GM19240 (cell line): Measurements from ENCODE around the gene FYN.
"Not testable (repeated sequence)": the region's sequence is repeated elsewhere in the genome, so short reads cannot be mapped to it uniquely, and the experiment has no call there.

Source experiments
- DNase-seq: peaks from one replicate; pipeline ENCODE4 v3.0.0; 2011; ENCODE audit warnings: low spot score; ENCODE audit not compliant: insufficient read length

The FYN gene

DNA sequence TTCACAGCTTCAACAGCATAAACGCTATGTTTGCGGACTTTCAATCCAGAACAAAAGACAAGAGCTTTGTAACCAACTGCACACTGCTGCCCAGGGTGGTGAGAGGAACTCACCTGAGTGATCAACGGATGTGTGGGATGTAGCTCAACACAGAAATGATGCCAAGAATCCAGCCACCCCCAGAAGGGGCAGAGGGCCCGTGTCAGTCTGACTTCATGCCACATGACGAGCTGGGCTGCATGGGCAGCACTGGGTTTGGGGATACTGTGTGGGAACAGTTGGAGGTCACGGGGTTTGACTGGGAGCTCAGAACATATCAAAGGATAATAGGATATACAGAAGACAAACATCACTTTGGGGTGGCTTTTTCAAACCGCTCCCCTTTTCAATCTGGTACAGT is 188.2 kb downstream of the FYN start:
- no peak for DNase-seq

DNA sequence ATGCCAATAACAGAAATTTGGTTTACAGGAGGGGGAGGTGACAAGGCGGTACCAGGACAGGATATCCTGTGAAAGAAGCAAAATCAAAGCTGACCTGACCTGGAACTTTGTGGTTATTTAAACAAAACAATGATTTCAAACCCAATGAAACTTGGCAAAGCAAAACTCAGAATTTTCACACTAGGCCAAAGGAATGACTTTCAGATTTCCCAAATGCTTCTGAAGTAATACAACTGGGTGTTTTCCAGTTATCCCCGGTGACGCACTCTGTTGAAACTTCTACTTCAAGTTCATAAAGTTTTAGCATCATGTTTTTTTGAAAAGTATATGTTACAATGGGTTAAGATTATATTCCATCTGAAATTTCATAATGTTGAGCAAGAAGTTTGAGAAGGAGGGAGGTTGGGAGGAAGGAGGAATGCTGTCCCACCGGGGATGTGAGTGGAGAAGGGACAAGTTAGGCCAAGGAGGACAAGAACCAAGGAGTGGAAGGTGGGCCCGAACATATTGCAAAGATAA is 189.4 kb downstream of the FYN start:
- no peak for DNase-seq

GRCh38 chr6:111683157-111683556 is 190.1 kb downstream of the FYN start:
- DNase-seq: no peak

- no peak for DNase-seq
These were observed 191.4 kb downstream of the FYN start for GRCh38 chr6:111681860-111682259.

- not testable (repeated sequence) for DNase-seq
These were observed 192.2 kb downstream of the FYN start for GRCh38 chr6:111680811-111681609.

DNA sequence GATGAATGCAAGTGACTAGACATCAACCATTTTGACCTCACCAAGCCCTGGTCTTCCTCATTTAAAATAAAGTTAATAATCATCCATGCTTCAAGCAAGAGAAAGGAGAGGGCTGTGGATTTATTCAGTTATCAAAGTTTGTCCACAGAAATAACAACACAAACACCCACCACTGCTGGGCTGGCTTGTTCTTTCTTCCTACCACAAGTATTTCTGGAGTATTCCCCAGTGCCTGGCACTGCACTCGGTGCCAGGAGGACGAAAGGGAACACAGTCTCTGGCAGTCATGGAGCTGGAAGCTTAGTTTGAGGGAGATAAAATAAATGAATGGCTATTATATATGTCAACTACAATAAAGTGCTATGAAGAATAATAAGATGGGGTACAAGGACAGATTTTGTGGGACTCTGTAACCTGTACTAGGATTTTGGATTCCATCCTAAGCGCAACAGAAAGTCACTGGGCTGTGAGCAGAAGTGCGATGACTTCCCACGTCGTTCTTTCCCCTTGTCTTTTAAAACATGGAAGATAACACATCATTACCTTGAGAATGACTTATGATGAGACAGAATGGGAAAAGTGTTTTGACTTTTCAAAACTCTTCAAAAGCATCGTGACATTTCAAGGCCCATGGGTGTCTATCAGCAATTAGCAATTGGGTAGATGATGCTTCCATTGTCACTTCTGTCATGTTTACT is 193.1 kb downstream of the FYN start:
- DNase-seq: no peak

- no peak for DNase-seq
These were observed 194.0 kb downstream of the FYN start for GRCh38 chr6:111679126-111679858.

- no peak for DNase-seq
These were observed 195.8 kb downstream of the FYN start for GRCh38 chr6:111677249-111677990.

DNA sequence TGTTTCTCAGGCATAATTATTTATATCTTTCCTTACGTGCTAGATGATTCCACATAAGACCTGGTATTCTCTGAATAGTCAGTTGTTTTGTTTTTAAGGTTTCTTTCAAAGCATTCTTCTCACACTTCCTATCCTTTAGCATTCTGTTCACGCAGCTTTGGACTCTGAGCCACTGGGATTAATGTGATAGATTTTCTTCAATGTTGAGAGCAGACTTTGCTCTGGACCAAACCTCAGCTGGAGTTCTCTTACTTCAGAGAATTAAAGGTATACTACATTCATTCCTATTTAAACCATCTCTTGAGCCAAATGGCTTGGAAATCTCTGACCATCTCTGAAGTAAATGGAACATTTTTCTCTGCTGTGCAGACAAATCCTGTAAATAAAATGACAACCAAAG is 196.9 kb downstream of the FYN start:
- no peak for DNase-seq

DNA sequence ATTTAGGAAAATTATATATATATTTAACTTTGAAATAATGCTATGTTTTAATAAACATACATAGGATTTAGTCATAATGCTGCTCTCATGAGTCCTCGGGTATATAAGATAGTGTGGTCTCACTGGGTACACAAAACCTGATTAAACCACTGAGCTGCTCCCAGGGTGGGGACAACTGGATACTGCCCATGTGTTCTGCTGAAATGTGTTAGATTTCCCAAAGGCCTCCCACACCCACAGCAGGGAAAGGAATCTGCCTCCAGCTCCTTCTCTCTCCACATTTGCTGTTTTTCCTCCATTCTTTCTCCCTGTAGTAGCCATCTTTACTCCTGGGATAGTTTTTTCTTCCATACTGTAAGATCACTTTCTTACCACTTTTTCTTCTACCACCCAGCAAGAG is 198.4 kb downstream of the FYN start:
- no peak for DNase-seq

GRCh38 chr6:111674413-111674812 is 198.8 kb downstream of the FYN start:
- DNase-seq: no peak

- DNase-seq: no peak
These were observed 199.3 kb downstream of the FYN start for GRCh38 chr6:111673937-111674336.

- no peak for DNase-seq
These were observed 199.7 kb downstream of the FYN start for GRCh38 chr6:111673532-111673931.

DNA sequence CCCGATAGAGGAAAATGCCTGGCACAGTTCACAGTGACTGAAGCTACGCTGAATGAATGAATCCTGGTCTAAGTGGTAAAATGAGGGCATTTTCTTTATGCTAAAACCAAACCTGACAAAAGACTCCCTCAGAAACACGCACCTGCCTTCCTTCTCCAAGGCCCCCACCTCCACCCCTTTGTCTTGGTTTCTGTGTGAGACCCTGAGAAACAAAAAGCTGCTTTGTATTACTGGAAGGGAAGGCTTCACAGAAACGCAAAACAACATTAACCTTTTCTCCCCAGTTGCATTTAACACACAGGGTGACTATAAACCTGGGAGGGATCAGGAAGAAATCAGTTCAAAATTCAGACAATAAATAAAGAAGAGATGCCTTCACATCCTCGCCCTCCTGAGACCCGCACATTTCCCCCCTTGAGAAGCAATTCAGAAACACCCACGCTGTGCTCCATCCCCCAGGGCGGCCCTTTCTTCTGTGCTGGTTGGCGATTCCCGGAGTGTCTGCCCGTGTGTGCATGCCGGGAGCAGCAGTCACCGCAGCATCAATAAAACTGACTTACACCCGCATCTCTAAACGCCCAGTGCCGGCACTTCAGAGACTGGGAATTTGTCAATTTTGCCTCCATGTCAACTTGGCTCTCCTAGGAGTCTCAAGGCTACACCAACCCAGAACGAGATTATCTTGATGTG is 200.3 kb downstream of the FYN start:
- DNase-seq: no peak

DNA sequence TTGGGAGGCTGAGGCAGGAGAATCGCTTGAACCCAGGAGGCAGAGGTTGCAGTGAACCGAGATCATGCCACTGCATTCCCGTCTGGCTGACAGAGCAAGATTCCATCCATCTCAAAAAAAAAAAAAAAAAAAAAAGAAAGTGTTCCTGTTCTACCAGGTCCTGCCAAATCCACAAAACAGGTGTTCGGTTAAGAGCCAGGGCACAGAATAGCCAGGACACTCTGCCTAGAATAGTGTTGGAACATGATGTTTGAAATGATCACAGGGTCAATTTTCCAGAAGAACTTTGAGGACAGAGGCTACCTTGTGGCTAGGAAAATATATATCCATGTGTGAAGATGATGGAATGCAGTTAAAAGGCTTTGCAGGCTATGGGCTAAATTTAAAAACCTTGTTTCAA is 203.9 kb downstream of the FYN start:
- DNase-seq: no peak

DNA sequence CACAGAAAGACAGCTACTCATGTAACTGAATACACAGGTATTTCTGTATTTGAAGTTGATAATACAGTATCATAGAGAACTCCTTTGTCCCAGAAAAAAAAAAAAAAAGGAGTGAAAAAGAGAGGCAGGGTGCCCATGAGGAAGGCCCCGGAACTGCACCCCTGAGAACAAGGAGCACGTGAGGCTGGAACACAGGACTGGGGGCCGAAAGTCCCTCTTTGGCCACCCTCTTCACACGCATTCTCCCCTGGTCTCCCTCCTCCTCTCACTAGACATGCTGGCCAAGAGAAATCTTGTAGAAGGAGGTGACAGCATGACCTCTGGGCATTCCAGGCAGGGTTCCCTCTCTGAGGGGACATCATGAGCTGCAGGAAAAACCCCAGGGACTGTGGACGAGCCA is 204.8 kb downstream of the FYN start:
- no peak for DNase-seq

- DNase-seq: no peak
These were observed 205.3 kb downstream of the FYN start for GRCh38 chr6:111667931-111668330.

GRCh38 chr6:111666847-111667246 is 206.4 kb downstream of the FYN start:
- DNase-seq: no peak

DNA sequence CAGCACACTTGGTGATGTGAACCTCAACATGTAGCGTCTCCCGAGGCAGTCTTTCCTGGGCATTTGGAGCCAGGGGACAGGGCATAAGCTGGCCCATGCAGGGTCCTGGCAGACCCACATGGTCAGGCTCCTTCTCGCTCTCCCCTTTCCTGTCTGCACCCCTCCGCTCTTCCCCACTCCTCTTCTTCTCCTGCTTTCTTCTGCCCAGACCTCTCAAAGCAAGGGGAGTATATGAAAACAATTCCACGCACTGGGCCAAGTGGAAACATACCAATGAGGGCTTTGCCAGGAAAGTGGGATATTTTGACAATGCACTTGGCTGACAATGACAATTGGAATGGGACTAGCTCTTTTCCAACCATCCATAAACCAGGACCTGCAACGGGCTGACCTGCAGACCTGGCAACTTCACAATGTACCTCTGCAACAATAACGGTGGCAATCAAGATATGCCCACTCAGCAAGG is 208.7 kb downstream of the FYN start:
- DNase-seq: no peak

DNA sequence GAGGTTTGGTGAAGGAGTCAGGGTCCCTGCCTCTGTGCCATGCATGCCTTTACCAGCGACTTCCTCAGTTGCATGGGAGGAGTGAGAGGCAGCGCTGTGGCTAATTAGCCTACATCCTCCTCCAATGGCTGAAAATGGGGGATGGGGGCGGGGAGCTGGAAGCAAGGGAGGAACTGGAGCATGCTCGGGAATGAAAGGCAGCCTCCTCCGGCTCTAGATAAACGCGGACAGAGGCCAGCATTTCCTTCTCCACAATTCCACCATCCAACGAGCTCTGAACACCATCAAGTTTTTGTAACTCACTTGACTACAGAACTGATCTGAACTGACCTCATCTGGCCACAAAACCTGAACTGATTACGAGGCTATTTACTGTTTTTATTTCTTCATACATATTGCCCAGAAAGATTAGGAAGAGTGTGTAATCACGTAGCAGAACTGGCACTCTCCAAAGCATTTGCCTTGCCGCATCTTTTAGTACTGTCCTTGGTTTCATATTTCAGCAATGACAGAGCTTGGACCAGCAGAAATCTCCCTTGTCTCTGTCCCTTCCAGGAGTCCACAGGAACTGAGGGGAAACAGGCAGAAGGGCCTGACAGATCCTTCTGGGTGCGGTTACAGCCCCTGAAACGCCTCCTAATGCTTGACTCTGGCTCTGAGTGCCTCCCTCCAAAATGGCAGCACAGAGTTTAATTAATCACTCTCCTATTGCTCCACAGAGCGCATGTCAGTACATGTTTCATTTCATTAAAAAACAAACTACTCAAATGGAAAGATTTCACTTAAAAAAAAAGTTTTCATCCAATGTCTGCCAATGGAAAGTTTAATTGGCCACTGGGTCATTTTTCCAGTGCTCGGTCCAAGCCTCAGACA is 209.3 kb downstream of the FYN start:
- no peak for DNase-seq
